GM12874 (cell line): ENCODE data around the gene GLRA1.

ENCODE experiments used
- TF ChIP-seq, protein P1 (sequence below): IDR thresholded peaks from 2 replicates; pipeline ENCODE4 v1.5.1; 2011; ENCODE audit warnings: low read depth, mild to moderate bottlenecking, control low read depth, low read length, moderate library complexity; ENCODE audit not compliant: insufficient read depth

The GLRA1 gene

DNA sequence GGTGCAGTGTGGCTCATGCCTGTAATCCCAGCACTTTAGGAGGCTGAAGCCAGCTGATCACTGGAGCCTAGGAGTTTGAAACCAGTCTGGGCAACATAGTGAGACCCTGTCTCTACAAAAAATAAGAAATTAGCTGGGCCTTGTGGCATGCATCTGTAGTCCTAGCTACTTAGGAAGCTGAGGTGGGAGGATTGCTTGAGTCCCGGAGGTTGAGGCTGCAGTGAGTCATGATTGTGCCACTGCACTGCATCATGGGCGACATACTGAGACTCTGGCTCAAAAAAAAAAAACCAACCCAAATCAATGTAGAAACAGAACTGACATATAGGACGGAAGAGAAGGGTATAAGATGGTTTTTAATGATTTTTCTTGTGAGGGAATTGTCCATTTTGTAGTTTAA is 125.2 kb downstream of the GLRA1 start:
- TF ChIP-seq, protein P1, sequence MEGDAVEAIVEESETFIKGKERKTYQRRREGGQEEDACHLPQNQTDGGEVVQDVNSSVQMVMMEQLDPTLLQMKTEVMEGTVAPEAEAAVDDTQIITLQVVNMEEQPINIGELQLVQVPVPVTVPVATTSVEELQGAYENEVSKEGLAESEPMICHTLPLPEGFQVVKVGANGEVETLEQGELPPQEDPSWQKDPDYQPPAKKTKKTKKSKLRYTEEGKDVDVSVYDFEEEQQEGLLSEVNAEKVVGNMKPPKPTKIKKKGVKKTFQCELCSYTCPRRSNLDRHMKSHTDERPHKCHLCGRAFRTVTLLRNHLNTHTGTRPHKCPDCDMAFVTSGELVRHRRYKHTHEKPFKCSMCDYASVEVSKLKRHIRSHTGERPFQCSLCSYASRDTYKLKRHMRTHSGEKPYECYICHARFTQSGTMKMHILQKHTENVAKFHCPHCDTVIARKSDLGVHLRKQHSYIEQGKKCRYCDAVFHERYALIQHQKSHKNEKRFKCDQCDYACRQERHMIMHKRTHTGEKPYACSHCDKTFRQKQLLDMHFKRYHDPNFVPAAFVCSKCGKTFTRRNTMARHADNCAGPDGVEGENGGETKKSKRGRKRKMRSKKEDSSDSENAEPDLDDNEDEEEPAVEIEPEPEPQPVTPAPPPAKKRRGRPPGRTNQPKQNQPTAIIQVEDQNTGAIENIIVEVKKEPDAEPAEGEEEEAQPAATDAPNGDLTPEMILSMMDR: no peak

DNA sequence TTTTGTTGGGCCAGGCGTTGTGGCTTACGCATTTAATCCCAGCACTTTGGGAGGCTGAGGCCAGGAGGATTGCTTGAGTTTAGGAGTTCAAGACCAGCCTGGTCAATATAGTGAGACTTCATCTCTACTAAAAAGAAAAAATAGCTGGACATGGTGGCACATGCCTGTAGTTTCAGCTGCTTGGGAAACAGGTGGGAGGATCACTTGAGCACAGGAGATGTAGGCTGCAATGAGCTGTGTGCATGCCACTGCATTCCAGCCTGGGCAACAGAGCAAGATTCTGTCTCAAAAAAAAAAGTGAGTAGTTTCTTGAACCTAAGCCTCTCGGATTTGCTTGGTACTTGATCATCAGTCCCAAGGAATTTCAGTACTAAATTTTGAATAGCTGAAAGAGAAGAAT is 126.0 kb downstream of the GLRA1 start:
- TF ChIP-seq, protein P1: no peak

DNA sequence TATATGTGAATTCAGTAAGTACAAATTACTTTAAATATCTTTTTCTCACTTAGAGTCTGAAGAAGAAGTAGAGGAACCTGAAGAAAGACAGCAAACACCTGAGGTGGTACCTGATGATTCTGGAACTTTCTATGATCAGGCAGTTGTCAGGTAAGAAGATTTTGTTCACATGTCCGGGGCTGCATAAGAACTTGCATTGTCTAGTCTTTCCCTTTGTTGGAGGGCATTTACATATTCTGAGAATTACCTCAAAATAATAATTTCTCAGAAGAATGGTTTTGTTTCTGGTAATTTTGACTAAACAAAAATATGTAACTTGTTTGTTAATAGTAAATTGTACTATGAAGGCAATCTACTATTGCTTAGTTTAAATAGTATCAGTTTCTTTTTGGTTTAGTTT is 129.2 kb downstream of the GLRA1 start:
- TF ChIP-seq, protein P1: no peak

DNA sequence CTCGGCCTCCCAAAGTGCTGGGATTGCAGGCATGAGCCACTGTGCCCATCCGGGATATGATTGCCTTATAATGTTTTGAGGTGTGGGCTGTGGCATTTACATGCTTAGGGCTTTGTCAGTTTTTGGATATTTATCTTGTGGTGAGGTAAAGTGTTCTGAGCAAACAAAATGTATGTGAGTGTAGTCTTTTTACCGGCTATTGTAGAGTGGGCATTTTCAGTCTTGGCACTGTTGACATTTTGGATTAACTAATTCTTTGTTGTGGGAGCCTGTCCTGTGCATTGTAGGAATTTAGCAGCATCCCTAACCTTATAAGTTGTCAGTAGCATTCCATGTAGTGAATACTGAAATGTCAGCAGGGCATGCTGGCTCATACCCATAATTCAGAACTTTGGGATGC is 131.3 kb downstream of the GLRA1 start:
- TF ChIP-seq, protein P1: no peak

DNA sequence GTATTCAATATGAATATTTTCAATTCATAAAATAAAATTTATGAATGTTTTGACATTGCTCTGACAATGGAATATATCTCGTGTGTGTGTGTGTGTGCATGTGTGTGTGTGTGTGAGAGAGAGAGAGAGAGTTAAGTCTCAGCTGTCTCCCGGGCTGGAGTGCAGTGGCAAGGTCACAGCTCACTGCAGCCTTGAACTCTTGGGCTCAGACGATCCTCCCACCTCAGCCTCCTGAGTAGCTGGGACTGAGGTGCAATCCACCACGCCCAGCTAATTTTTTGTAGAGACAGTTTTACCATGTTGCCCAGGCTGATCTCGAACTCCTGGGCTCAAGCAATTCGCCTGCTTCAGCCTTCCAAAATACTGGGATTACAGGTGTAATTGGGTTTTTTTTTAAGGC is 136.8 kb downstream of the GLRA1 start:
- TF ChIP-seq, protein P1: no peak

DNA sequence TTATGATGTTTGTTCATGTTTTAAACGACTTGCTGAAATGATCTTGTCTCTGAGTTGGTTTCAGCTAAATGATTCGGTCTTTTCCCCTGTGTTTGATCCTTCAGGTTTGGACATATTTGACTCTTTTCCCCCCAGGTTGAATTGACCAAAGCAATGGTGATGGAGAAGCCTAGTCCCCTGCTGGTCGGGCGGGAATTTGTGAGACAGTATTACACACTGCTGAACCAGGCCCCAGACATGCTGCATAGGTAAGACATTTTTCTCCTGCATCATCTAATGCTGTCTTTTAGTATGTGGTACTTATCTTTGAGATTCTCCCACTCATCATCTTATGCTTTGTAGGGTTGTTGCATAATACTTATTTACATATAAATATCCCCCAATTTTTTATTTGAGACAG is 138.2 kb downstream of the GLRA1 start:
- TF ChIP-seq, protein P1: no peak

DNA sequence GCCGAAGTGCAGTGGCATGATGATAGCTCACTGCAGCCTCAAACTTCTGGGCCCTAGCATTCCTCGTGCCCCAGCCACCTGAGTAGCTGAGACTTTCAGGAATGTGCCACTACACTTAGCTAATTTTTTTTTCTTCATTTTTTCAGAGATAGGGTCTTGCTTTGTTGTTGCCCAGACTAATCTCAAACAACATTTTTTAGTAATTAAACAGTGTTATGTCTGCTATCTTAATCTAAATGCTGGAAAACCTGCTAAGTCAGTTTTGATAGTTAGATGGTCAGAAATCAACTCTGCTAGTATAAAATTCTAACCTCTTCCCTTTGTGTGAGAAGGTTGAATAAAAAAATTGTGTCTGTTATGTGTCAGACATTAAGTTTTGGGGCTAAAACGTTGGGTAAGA is 140.5 kb downstream of the GLRA1 start:
- TF ChIP-seq, protein P1: no peak

DNA sequence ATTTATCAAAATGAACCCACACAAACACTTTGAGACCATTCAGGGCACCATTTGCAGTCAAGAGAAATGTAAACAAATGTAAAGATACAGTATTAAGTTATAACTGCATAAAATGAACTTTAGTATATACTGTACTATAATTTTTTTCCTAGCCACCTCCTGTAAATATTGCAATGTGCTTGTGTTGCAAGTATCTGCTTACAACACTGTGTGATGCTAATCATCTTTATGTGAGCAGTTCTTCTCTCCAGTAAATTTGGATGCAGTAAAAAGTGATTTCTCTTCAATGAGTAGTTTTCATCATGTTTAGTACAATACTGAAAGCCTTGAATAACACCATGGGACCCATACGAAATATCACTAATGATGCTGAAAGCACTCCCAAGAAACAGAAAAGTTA is 143.4 kb downstream of the GLRA1 start:
- TF ChIP-seq, protein P1: no peak
